Endothelial cell (in vitro differentiated cells): ENCODE data around the gene PPM1N. TPM values are rescaled to one million over a fixed set of nuclear protein-coding genes. Genes with fewer than 3 reads are reported as not detected.

ENCODE experiments used
- DNase-seq: peaks from one replicate; pipeline ENCODE4 v3.0.0; 2021; ENCODE audit warnings: low spot score
- H3K27ac Mint-ChIP-seq: one replicate; pipeline ENCODE4 v1.8.0; 2021; ENCODE audit warnings: mixed read lengths, inconsistent platforms; ENCODE audit not compliant: unreplicated experiment
- H3K27me3 Mint-ChIP-seq: one replicate; pipeline ENCODE4 v1.8.0; 2021; ENCODE audit warnings: mild to moderate bottlenecking, moderate library complexity, mixed read lengths, inconsistent platforms; ENCODE audit not compliant: unreplicated experiment
- H3K36me3 Mint-ChIP-seq: one replicate; pipeline ENCODE4 v1.8.0; 2021; ENCODE audit warnings: mild to moderate bottlenecking, low read depth, mixed read lengths, inconsistent platforms; ENCODE audit not compliant: unreplicated experiment
- H3K4me1 Mint-ChIP-seq: one replicate; pipeline ENCODE4 v1.8.0; 2021; ENCODE audit warnings: mild to moderate bottlenecking, mixed read lengths, inconsistent platforms; ENCODE audit not compliant: unreplicated experiment
- H3K4me3 Mint-ChIP-seq: one replicate; pipeline ENCODE4 v1.8.0; 2021; ENCODE audit warnings: mild to moderate bottlenecking, mixed read lengths, inconsistent platforms; ENCODE audit not compliant: unreplicated experiment
- H3K9me3 Mint-ChIP-seq: one replicate; pipeline ENCODE4 v1.8.0; 2021; ENCODE audit warnings: mixed read lengths, inconsistent platforms; ENCODE audit not compliant: unreplicated experiment
- CTCF ChIP-seq: fragments of 200-600 bp; sonication (generic); IDR thresholded peaks from one replicate; pipeline ENCODE4 v1.5.0; 2021; ENCODE audit warnings: antibody characterized with exemption; ENCODE audit not compliant: unreplicated experiment
- total RNA-seq: library from RNA; stranded (reverse); fragmentation: NEBNext Ultra II Directional; extraction: Animal tissue kit (Norgen Biotek cat#: 25700); gene quantifications from one replicate; pipeline ENCODE4 v1.2.1, GENCODE V29; 2021; ENCODE audit not compliant: unreplicated experiment

Gene PPM1N
- total RNA-seq, 1 donor from 2014 or later = 0.33 TPM

DNA sequence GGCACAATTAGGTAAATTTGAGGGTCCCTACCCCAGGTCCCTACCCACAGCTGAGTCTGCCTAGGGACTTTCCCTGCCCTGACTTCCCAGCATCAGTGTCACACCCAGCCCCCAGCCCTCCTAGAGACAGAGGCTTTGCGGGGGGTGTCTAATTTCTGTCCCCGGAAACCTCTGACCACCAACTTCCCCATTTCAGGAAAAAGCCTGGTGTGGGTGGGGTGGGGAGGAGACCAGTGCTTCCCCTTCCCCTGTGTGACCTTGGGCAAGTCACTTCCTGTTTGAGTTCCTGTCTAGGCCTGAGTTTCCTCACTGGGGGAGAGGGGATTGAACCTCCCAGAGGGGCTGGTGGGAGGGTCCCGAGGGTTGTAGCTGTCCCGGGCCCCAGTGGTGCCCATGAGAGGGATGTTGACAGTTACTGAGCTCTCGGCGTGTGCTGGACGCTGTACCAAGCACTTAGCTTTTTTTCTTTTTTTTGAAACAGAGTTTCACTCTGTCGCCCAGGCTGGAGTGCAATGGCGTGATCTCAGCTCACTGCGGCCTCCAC is 16.9 kb downstream of the PPM1N start:
- Mint-ChIP-seq H3K9me3 (no peaks in the 10 kb centered on the region), H3K27ac (peak overlapping the region; percentile 86), H3K36me3 (peaks cover 27% of the 10 kb centered on the region), H3K4me3 (peak overlapping the region; percentile 59), H3K4me1 (peaks cover 50% of the 10 kb centered on the region), H3K27me3 (peaks cover 7% of the 10 kb centered on the region)
- no peak for DNase-seq
- no peak for TF ChIP-seq CTCF

DNA sequence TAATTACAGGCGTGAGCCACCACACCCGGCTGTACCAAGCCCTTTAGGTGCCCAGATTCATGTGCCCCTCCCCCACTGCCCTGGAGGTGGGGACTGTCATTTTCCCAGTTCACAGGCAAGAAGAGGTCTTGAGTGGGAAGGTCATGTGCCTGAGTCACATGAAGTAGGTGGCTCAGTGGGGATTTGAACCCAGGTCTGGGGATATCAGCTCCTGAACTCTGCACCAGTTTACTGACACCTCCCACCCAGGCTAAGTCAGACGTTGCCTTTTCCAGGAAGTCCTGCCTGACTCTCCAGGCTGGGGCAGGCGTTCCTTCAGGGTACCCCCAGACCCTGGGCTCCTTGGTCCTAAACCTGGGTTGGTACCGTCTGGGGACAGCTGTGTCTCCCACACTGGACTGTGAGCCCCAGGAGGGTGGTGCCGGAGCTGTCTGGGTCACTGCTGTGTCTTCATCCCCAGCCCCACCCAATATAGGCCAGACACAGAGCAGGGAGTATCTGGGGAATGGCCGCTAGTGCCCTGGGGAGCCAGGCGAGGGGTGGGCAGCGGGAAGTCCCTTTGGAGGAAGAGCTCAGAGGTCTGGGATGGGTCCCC is 17.7 kb downstream of the PPM1N start:
- peaks cover 27% of the 10 kb centered on the region for H3K36me3 Mint-ChIP-seq
- TF ChIP-seq CTCF = no peak
- no peaks in the 10 kb centered on the region for H3K9me3 Mint-ChIP-seq
- peak overlapping the region; percentile 86 for H3K27ac Mint-ChIP-seq
- no peak overlapping the region for H3K4me3 Mint-ChIP-seq
- H3K4me1 Mint-ChIP-seq = peaks cover 46% of the 10 kb centered on the region
- no peak for DNase-seq
- peaks cover 7% of the 10 kb centered on the region for H3K27me3 Mint-ChIP-seq

DNA sequence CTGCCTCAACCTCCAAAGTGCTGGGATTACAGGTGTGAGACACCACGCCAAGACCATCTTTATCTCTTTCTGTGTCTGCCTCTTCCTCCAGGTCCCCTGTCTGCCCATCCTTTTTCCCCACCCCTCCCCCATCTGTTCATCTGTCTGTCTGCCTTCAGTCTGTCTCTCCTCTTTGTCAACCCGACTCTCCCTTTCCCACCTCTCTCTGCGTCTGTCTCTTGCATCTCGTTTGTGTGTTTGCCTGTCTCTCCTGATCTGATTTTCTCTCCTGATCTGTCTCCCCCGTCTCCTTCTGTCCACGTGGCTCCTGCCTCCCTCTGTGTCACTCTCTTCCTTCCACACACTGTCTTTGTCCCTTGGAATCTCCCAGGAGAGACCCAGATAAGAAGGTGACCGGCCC is 19.0 kb downstream of the PPM1N start:
- H3K36me3 Mint-ChIP-seq = peaks cover 22% of the 10 kb centered on the region
- peak overlapping the region; percentile 70 for H3K4me3 Mint-ChIP-seq
- no peaks in the 10 kb centered on the region for H3K9me3 Mint-ChIP-seq
- no peak for DNase-seq
- H3K27me3 Mint-ChIP-seq = peaks cover 10% of the 10 kb centered on the region
- no peak for TF ChIP-seq CTCF
- peaks cover 35% of the 10 kb centered on the region for H3K4me1 Mint-ChIP-seq
- H3K27ac Mint-ChIP-seq = peak overlapping the region; percentile 86

DNA sequence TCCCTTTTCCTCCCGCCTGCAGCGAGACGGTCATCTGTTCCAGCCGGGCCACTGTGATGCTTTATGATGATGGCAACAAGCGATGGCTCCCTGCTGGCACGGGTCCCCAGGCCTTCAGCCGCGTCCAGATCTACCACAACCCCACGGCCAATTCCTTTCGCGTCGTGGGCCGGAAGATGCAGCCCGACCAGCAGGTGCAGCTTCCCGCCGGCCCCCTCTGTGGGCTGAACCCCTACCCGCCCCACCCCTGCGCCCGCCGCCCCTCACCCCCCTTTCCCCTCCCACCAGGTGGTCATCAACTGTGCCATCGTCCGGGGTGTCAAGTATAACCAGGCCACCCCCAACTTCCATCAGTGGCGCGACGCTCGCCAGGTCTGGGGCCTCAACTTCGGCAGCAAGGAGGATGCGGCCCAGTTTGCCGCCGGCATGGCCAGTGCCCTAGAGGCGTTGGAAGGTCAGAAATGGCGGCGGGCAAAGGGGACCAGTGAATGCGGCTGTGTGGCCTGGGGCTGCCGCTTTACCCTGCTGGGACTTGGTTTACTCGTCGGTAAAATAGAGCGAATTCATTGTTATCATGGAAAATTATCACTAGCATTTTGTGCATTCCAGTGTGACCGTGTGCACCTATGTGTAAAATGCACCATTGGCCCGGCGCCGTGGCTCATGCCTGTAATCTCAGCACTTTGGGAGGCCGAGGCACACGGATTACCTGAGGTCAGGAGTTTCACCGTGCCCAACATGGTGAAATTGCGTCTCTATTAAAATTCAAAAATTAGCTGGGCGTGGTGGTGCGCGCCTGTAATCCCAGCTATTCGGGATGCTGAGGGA is 19.6 kb downstream of the PPM1N start:
- Mint-ChIP-seq H3K27ac (peak overlapping the region; percentile 86), H3K4me1 (peaks cover 33% of the 10 kb centered on the region), H3K4me3 (peak overlapping the region; percentile 70), H3K9me3 (no peaks in the 10 kb centered on the region), H3K27me3 (peaks cover 10% of the 10 kb centered on the region), H3K36me3 (peaks cover 22% of the 10 kb centered on the region)
- DNase-seq = no peak
- TF ChIP-seq CTCF = no peak

GRCh38 chr19:45518469-45518826 is 20.2 kb downstream of the PPM1N start:
- Mint-ChIP-seq H3K27ac (no peak overlapping the region), H3K9me3 (no peaks in the 10 kb centered on the region)
- no peak for TF ChIP-seq CTCF

More at GRCh38 chr19:45518469-45518826, 20.2 kb downstream of the PPM1N start:
- Mint-ChIP-seq H3K27me3 (peaks cover 12% of the 10 kb centered on the region), H3K36me3 (peaks cover 25% of the 10 kb centered on the region), H3K4me1 (peaks cover 27% of the 10 kb centered on the region), H3K4me3 (no peak overlapping the region)
- no peak for DNase-seq
